Skeletal muscle satellite cell (primary cell): ENCODE measurements around the gene GARNL3.

ENCODE experiments used
- H3K27me3 ChIP-seq: 2 replicates; pipeline ENCODE4 v1.7.0; 2013; ENCODE audit warnings: low read length; ENCODE audit not compliant: control insufficient read depth, insufficient read depth
- H3K36me3 ChIP-seq: 2 replicates; pipeline ENCODE4 v1.7.0; 2013; ENCODE audit warnings: mild to moderate bottlenecking, control low read depth, low read length; ENCODE audit not compliant: insufficient read depth
- H3K4me1 ChIP-seq: 2 replicates; pipeline ENCODE4 v1.7.0; 2013; ENCODE audit warnings: low read length; ENCODE audit not compliant: control insufficient read depth, insufficient read depth
- H3K4me2 ChIP-seq: 2 replicates; pipeline ENCODE4 v1.7.0; 2013; ENCODE audit warnings: mild to moderate bottlenecking, low read length
- H3K4me3 ChIP-seq: 2 replicates; pipeline ENCODE4 v1.7.0; 2013; ENCODE audit warnings: low read length
- H3K9ac ChIP-seq: 2 replicates; pipeline ENCODE4 v1.7.0; 2013; ENCODE audit warnings: mild to moderate bottlenecking, low read depth, low read length, moderate library complexity
- H3K9me3 ChIP-seq: replicated peaks from 2 replicates; pipeline ENCODE4 v1.7.0; 2013; ENCODE audit warnings: mild to moderate bottlenecking, control low read depth, low read length

The GARNL3 gene

GRCh38 chr9:127244609-127245601, 19.7 kb upstream of the GARNL3 start:
- Histone ChIP-seq H3K9ac (peak overlapping the region; percentile 79), H3K4me3 (peak overlapping the region; percentile 84), H3K4me2 (peak overlapping the region; percentile 96)

GRCh38 chr9:127245637-127246164, 18.9 kb upstream of the GARNL3 start:
- H3K4me3 ChIP-seq = peak overlapping the region; percentile 84
- H3K4me2 ChIP-seq = peak overlapping the region; percentile 96
- peaks cover 8% of the 10 kb centered on the region for H3K27me3 ChIP-seq
- H3K9ac ChIP-seq = peak overlapping the region; percentile 79
- H3K36me3 ChIP-seq = no peaks in the 10 kb centered on the region
- H3K4me1 ChIP-seq = peaks cover 8% of the 10 kb centered on the region
- H3K9me3 ChIP-seq = no peaks in the 10 kb centered on the region

More at GRCh38 chr9:127244609-127245601, 19.7 kb upstream of the GARNL3 start:
- Histone ChIP-seq H3K9me3 (no peaks in the 10 kb centered on the region), H3K36me3 (no peaks in the 10 kb centered on the region), H3K4me1 (peaks cover 8% of the 10 kb centered on the region), H3K27me3 (peaks cover under 1% of the 10 kb centered on the region)

- peaks cover 8% of the 10 kb centered on the region for H3K4me1 ChIP-seq
- H3K27me3 ChIP-seq = peaks cover 29% of the 10 kb centered on the region
- H3K9ac ChIP-seq = no peak overlapping the region
- H3K36me3 ChIP-seq = no peaks in the 10 kb centered on the region
- H3K9me3 ChIP-seq = no peaks in the 10 kb centered on the region
- no peak overlapping the region for H3K4me3 ChIP-seq
- H3K4me2 ChIP-seq = no peak overlapping the region
Observed at GRCh38 chr9:127248241-127248640, 16.3 kb upstream of the GARNL3 start.

DNA sequence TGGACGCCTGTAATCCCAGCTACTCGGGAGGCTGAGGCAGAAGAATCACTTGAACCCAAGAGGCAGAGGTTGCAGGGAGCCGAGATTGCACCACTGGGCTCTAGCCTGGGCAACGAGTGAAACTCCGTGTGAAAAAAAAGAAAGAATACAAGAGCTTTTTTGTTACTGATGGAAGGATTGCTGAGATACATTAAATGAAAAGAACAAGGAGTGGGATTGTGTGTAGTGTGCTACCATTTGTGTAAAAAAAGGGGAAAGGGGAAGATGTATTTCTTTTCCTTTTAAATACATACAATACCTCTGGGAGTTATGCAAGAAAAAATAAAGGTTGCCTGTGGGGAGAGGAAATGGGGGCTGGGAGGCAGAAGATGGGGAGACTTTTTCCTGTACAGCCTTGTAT, 14.7 kb upstream of the GARNL3 start:
- peaks cover 38% of the 10 kb centered on the region for H3K27me3 ChIP-seq
- no peaks in the 10 kb centered on the region for H3K36me3 ChIP-seq
- no peak overlapping the region for H3K4me3 ChIP-seq
- no peak overlapping the region for H3K9ac ChIP-seq
- H3K4me2 ChIP-seq = no peak overlapping the region
- no peaks in the 10 kb centered on the region for H3K9me3 ChIP-seq
- H3K4me1 ChIP-seq = peaks cover 4% of the 10 kb centered on the region

DNA sequence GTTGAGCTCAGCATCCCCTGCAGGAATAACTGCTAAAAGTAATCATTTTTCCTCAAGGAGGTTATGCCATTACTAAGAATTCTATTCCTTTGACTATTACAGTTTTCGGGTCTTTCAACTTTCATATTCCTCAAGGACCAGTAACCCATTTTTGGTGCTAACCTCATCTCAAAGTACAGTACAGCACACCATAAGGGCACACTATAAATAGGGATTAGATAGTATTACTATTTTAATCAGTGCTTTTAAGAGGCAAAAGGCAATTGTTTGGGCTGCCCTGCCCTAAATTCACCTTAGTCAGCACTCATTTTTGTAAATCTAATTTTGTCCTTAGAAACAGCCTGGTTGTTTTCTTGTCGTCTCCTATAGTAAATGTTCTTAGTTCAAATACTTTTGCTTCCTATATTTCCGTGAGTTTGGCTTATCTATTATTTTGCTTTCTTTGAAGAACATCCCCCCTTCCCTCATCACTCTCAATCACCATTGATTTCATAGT, 13.6 kb upstream of the GARNL3 start:
- no peak overlapping the region for H3K9ac ChIP-seq
- no peak overlapping the region for H3K4me3 ChIP-seq
- H3K9me3 ChIP-seq = no peaks in the 10 kb centered on the region
- no peak overlapping the region for H3K4me2 ChIP-seq
- H3K4me1 ChIP-seq = no peaks in the 10 kb centered on the region
- H3K36me3 ChIP-seq = no peaks in the 10 kb centered on the region
- peaks cover 47% of the 10 kb centered on the region for H3K27me3 ChIP-seq

GRCh38 chr9:127252410-127253318, 11.9 kb upstream of the GARNL3 start:
- Histone ChIP-seq H3K4me3 (no peak overlapping the region), H3K36me3 (no peaks in the 10 kb centered on the region)

DNA sequence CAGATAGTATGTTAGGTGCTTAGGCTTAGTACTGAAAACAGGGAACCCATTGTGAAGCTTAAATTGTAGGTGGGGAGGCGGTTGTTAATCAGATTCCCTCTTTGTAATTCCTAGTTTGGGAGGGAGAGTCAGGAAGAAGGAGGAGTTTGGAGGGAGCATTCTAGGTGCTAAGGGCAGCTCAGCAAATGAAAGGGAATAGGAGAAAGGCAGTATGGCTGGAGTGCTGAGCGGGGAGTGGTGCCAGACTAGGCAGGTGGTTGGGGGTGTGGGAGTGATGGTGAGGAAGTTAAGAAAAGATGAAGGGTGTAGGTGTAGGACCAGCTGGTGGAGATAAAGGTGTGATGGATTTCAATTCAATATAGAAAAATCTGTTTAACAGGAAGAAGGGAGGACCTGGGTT, 11.1 kb upstream of the GARNL3 start:
- Histone ChIP-seq H3K27me3 (peaks cover 59% of the 10 kb centered on the region), H3K4me1 (no peaks in the 10 kb centered on the region), H3K36me3 (no peaks in the 10 kb centered on the region), H3K4me3 (no peak overlapping the region), H3K9ac (no peak overlapping the region), H3K9me3 (no peaks in the 10 kb centered on the region), H3K4me2 (no peak overlapping the region)

More at GRCh38 chr9:127252410-127253318, 11.9 kb upstream of the GARNL3 start:
- no peak overlapping the region for H3K9ac ChIP-seq
- H3K9me3 ChIP-seq = no peaks in the 10 kb centered on the region
- peaks cover 55% of the 10 kb centered on the region for H3K27me3 ChIP-seq
- H3K4me1 ChIP-seq = no peaks in the 10 kb centered on the region
- no peak overlapping the region for H3K4me2 ChIP-seq

- H3K9me3 ChIP-seq = no peaks in the 10 kb centered on the region
- no peaks in the 10 kb centered on the region for H3K4me1 ChIP-seq
- peaks cover 59% of the 10 kb centered on the region for H3K27me3 ChIP-seq
- H3K4me3 ChIP-seq = no peak overlapping the region
- H3K36me3 ChIP-seq = no peaks in the 10 kb centered on the region
- H3K9ac ChIP-seq = no peak overlapping the region
- no peak overlapping the region for H3K4me2 ChIP-seq
Observed at GRCh38 chr9:127255692-127256091, 8.9 kb upstream of the GARNL3 start.

DNA sequence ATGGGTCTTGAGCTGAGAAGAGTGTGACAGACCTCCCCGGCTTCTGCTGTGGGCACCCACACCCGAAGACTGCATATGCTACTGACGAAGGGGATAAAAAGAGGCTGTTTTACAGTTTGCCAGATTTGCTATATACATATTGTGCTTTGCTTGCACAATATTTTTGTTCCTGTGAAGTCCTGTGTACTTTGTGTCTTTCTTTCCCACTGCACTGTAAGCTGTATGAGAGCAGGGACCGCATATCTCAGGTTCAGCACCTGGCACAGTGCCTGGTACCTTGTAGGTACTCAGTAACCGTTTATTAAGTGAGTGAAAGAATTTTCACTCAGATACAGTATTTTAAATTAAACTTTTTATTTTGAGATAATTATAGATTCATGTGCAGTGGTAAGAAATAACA, 8.2 kb upstream of the GARNL3 start:
- Histone ChIP-seq H3K4me1 (no peaks in the 10 kb centered on the region), H3K9me3 (no peaks in the 10 kb centered on the region), H3K9ac (no peak overlapping the region), H3K4me3 (no peak overlapping the region), H3K4me2 (no peak overlapping the region), H3K27me3 (peaks cover 54% of the 10 kb centered on the region), H3K36me3 (no peaks in the 10 kb centered on the region)

- Histone ChIP-seq H3K27me3 (peaks cover 49% of the 10 kb centered on the region), H3K4me3 (no peak overlapping the region), H3K36me3 (no peaks in the 10 kb centered on the region), H3K9ac (no peak overlapping the region), H3K4me1 (no peaks in the 10 kb centered on the region), H3K9me3 (no peaks in the 10 kb centered on the region), H3K4me2 (no peak overlapping the region)
Observed at GRCh38 chr9:127258606-127259471, 5.7 kb upstream of the GARNL3 start.
